Measurements from ENCODE around the gene MYO16. TPM values are rescaled to one million over a fixed set of nuclear protein-coding genes. Genes with fewer than 3 reads are reported as not detected.
"Not testable (repeated sequence)": the region's sequence is repeated elsewhere in the genome, so short reads cannot be mapped to it uniquely, and the experiment has no call there.

Gene MYO16
- total RNA-seq, 1 donor from 2014 or later = not detected

DNA sequence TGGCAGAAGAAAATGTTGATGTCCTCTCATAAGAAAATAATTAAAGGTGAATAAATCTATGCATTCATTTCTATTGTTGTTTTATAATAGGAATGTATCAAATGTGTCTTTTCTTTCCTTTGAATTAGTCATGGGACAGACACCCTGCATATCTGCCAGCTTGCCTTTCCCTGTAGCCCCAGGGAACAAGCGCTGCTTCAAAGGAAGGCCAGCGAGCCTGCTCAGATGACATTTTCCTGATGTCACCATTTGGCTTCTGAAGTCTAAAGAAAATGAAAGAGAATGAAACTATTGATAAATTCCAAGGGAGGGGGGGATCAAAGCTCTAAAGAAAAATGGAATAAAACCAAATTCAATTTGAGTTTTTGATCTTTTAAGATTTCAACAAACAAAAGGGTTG lies 582.2 kb downstream of the MYO16 start:
- TF ChIP-seq CTCF (IDR thresholded peaks at IDR 0.05; ENCODE audit: insufficient read depth, low read length, severe bottlenecking) = no peak
- no peak overlapping the region for H3K4me3 ChIP-seq (ENCODE audit: low read depth, low read length)
- H3K36me3 ChIP-seq (ENCODE audit: control insufficient read depth, insufficient read depth, low read length) = no peaks in the 10 kb centered on the region
- no peaks in the 10 kb centered on the region for H3K27me3 ChIP-seq (ENCODE audit: control insufficient read depth, insufficient read depth, low read length)
- no peak for FAIRE-seq
- peak; percentile 52 for DNase-seq (ENCODE audit: low read depth)

- no peak for FAIRE-seq
- no peak for DNase-seq (ENCODE audit: low read depth)
- Histone ChIP-seq H3K27me3 (ENCODE audit: control insufficient read depth, insufficient read depth, low read length) (no peaks in the 10 kb centered on the region), H3K4me3 (ENCODE audit: low read depth, low read length) (no peak overlapping the region), H3K36me3 (ENCODE audit: control insufficient read depth, insufficient read depth, low read length) (no peaks in the 10 kb centered on the region)
- TF ChIP-seq CTCF (IDR thresholded peaks at IDR 0.05; ENCODE audit: insufficient read depth, low read length, severe bottlenecking) = no peak
These were observed 583.2 kb downstream of the MYO16 start for GRCh38 chr13:109212650-109213049.

GRCh38 chr13:109213714-109214113 lies 584.3 kb downstream of the MYO16 start:
- Histone ChIP-seq H3K36me3 (ENCODE audit: control insufficient read depth, insufficient read depth, low read length) (no peaks in the 10 kb centered on the region), H3K27me3 (ENCODE audit: control insufficient read depth, insufficient read depth, low read length) (no peaks in the 10 kb centered on the region), H3K4me3 (ENCODE audit: low read depth, low read length) (no peak overlapping the region)
- FAIRE-seq (no peak), DNase-seq (ENCODE audit: low read depth) (peak; percentile 55)
- no peak for TF ChIP-seq CTCF (IDR thresholded peaks at IDR 0.05; ENCODE audit: insufficient read depth, low read length, severe bottlenecking)

DNA sequence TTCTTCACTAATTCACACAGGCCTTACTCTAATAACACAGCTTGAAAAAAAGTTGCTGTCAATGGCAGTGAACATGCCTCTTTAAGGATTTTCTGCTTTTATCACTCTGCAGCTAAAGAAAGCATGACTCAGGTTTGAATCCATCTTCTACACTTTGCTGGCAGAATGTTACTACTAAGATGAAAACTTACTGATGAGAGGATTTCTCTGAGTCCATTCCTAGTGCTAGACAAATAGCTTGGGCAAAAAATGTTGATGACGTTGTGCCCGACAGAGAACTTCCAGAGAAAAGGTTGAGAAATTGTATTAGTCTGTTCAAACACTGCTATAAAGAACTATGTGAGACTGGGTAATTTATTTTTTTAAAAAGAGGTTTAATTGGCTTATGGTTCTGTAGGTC lies 585.0 kb downstream of the MYO16 start:
- DNase-seq (ENCODE audit: low read depth) (no peak), FAIRE-seq (no peak)
- no peaks in the 10 kb centered on the region for H3K27me3 ChIP-seq (ENCODE audit: control insufficient read depth, insufficient read depth, low read length)
- H3K4me3 ChIP-seq (ENCODE audit: low read depth, low read length) = no peak overlapping the region
- H3K36me3 ChIP-seq (ENCODE audit: control insufficient read depth, insufficient read depth, low read length) = no peaks in the 10 kb centered on the region
- TF ChIP-seq CTCF (IDR thresholded peaks at IDR 0.05; ENCODE audit: insufficient read depth, low read length, severe bottlenecking) = no peak

DNA sequence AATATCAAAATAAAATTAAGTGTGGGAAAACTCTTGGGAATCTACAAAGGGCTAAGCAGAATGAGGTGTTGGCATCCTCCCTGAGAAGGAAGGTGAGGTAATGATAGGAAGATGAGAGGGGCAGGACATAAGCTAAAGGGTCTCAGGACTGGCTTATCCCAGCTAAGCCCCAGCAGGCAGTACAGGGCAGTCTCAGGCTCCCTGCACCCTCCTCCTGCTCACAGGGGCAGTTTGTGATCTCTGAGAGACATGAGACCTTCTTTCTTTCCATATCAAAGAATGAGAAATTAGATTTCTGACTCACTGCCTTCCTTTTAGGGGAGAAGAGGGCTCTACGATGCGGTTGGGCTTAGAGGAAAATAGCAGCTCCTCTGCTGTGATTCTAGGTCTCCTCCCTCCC lies 586.0 kb downstream of the MYO16 start:
- H3K27me3 ChIP-seq (ENCODE audit: control insufficient read depth, insufficient read depth, low read length) = no peaks in the 10 kb centered on the region
- H3K4me3 ChIP-seq (ENCODE audit: low read depth, low read length) = no peak overlapping the region
- DNase-seq (ENCODE audit: low read depth) = no peak
- TF ChIP-seq CTCF (IDR thresholded peaks at IDR 0.05; ENCODE audit: insufficient read depth, low read length, severe bottlenecking) = no peak
- no peak for FAIRE-seq
- no peaks in the 10 kb centered on the region for H3K36me3 ChIP-seq (ENCODE audit: control insufficient read depth, insufficient read depth, low read length)

DNA sequence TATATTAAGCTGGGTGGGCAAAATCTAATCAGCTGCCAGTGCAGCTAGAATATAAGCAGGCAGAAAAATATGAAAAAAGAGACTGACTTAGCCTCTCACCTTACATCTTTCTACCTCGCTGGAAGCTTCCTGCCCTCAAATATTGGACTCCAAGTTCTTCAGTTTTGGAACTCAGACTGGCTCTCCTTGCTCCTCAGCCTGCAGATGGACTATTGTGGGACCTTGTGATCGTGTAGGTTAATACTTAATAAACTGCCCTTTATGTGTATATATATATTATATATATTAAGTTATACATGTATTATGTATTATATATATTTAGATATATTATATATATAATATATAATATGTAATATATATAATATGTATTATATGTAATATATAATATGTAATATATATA lies 588.1 kb downstream of the MYO16 start:
- H3K36me3 ChIP-seq (ENCODE audit: control insufficient read depth, insufficient read depth, low read length); FAIRE-seq: not testable (repeated sequence)

More for the DNA sequence above, 588.1 kb downstream of the MYO16 start:
- not testable (repeated sequence) for H3K27me3 ChIP-seq (ENCODE audit: control insufficient read depth, insufficient read depth, low read length); H3K4me3 ChIP-seq (ENCODE audit: low read depth, low read length); DNase-seq (ENCODE audit: low read depth)
